Astrocyte (in vitro differentiated cells and primary cell): ENCODE data around the gene MSX2. TPM values are rescaled to one million over a fixed set of nuclear protein-coding genes. Genes with fewer than 3 reads are reported as not detected.

Source experiments
- DNase-seq: peaks from one replicate; pipeline ENCODE4 v3.0.0-alpha.2; 2010; ENCODE audit warnings: low read depth
- FAIRE-seq: peaks from 2 replicates; lab custom pipeline; 2011; peaks lifted over from hg19 to GRCh38; lab: Jason Lieb, UNC
- H2AFZ ChIP-seq: 2 replicates; pipeline ENCODE4 v1.6.0; 2012; ENCODE audit warnings: low read depth, low read length, inconsistent platforms
- H3K27ac ChIP-seq: 2 replicates; pipeline ENCODE4 v1.5.1; 2011; ENCODE audit warnings: low read depth, low read length, inconsistent platforms
- H3K27me3 ChIP-seq: 2 replicates; pipeline ENCODE4 v1.6.0; 2011; ENCODE audit warnings: low read length, inconsistent platforms; ENCODE audit not compliant: insufficient read depth
- H3K36me3 ChIP-seq: 2 replicates; pipeline ENCODE4 v1.5.1; 2011; ENCODE audit warnings: low read length, inconsistent platforms; ENCODE audit not compliant: insufficient read depth
- H3K4me1 ChIP-seq: 2 replicates; pipeline ENCODE4 v1.5.1; 2011; ENCODE audit warnings: low read length, inconsistent platforms; ENCODE audit not compliant: insufficient read depth
- H3K4me2 ChIP-seq: 2 replicates; pipeline ENCODE4 v1.6.0; 2012; ENCODE audit warnings: low read length, inconsistent platforms
- H3K4me3 ChIP-seq: 2 replicates; pipeline ENCODE4 v1.5.1; 2011; ENCODE audit warnings: low read depth, mild to moderate bottlenecking, low read length, inconsistent platforms; ENCODE audit not compliant: insufficient read depth
- H3K79me2 ChIP-seq: 2 replicates; pipeline ENCODE4 v1.6.0; 2012; ENCODE audit warnings: mild to moderate bottlenecking, low read length, inconsistent platforms; ENCODE audit not compliant: insufficient read depth
- H3K9ac ChIP-seq: 2 replicates; pipeline ENCODE4 v1.6.0; 2012; ENCODE audit warnings: mild to moderate bottlenecking, low read length, inconsistent platforms
- H3K9me3 ChIP-seq: 2 replicates; pipeline ENCODE4 v1.5.1; 2012; ENCODE audit warnings: low read depth, mild to moderate bottlenecking, low read length, inconsistent platforms; ENCODE audit not compliant: insufficient read depth
- H4K20me1 ChIP-seq: 2 replicates; pipeline ENCODE4 v1.6.0; 2012; ENCODE audit warnings: low read length, inconsistent platforms; ENCODE audit not compliant: insufficient read depth
- H3K27ac Mint-ChIP-seq: one replicate; pipeline ENCODE4 v1.8.0; 2021; ENCODE audit warnings: mild to moderate bottlenecking, mixed read lengths; ENCODE audit not compliant: unreplicated experiment
- H3K27me3 Mint-ChIP-seq: one replicate; pipeline ENCODE4 v1.8.0; 2021; ENCODE audit warnings: low read depth, mixed read lengths; ENCODE audit not compliant: unreplicated experiment
- H3K36me3 Mint-ChIP-seq: one replicate; pipeline ENCODE4 v1.8.0; 2021; ENCODE audit warnings: low read depth, mixed read lengths; ENCODE audit not compliant: unreplicated experiment
- H3K4me1 Mint-ChIP-seq: one replicate; pipeline ENCODE4 v1.8.0; 2021; ENCODE audit warnings: low read depth, mixed read lengths; ENCODE audit not compliant: unreplicated experiment
- H3K4me3 Mint-ChIP-seq: one replicate; pipeline ENCODE4 v1.8.0; 2021; ENCODE audit warnings: mild to moderate bottlenecking, moderate library complexity, mixed read lengths; ENCODE audit not compliant: unreplicated experiment
- H3K9me3 Mint-ChIP-seq: one replicate; pipeline ENCODE4 v1.8.0; 2021; ENCODE audit warnings: mild to moderate bottlenecking, mixed read lengths; ENCODE audit not compliant: unreplicated experiment
- EZH2 ChIP-seq: IDR thresholded peaks from 2 replicates; pipeline ENCODE4 v1.6.1; 2012; ENCODE audit warnings: mild to moderate bottlenecking, low read length, inconsistent platforms; ENCODE audit not compliant: insufficient read depth
- total RNA-seq: library from RNA; stranded (reverse); gene quantifications from 2 replicates; pipeline ENCODE4 v1.2.1, GENCODE V29; 2021
- TF ChIP-seq, protein P1 (sequence below): IDR thresholded peaks from 2 replicates; pipeline ENCODE4 v1.5.1; 2011; ENCODE audit warnings: low read depth, mild to moderate bottlenecking, inconsistent platforms, low read length, moderate library complexity; ENCODE audit not compliant: insufficient read depth

The MSX2 gene
- total RNA-seq, 1 donor from 2014 or later: 12.0 TPM

DNA sequence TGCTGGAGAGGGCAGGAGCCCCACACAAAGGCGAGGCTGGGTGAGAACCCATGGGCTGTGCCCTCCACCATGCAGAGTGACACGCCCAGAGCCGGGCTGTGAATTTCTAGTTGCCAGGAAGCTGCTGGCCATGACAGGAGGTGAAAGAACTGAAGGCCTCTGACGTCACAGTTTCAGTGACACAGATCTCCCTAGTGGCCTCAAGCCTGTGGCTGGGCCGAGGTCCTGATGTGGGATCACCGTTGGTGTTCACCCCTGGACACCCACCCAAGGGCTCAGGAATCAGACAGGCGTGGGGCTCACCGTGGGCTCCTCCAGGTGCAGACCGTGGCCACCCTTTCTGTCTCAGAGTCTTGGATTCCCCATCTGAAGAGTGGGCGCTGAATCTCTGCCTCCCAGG lies 39.9 kb downstream of the MSX2 start:
- no peaks in the 10 kb centered on the region for H3K4me1 Mint-ChIP-seq
- H3K4me2 ChIP-seq: no peak overlapping the region
- H3K36me3 ChIP-seq: no peaks in the 10 kb centered on the region
- H3K27me3 ChIP-seq: no peaks in the 10 kb centered on the region
- no peak for DNase-seq
- no peak overlapping the region for H3K4me3 Mint-ChIP-seq
- FAIRE-seq: no peak
- no peaks in the 10 kb centered on the region for H3K36me3 Mint-ChIP-seq
- H3K9me3 ChIP-seq: no peaks in the 10 kb centered on the region
- no peaks in the 10 kb centered on the region for H3K4me1 ChIP-seq
- no peak overlapping the region for H3K27ac ChIP-seq
- peaks cover 27% of the 10 kb centered on the region for H3K27me3 Mint-ChIP-seq
- H3K9me3 Mint-ChIP-seq: peaks cover 2% of the 10 kb centered on the region
- H4K20me1 ChIP-seq: no peaks in the 10 kb centered on the region
- H3K9ac ChIP-seq: no peak overlapping the region
- H2AFZ ChIP-seq: no peak overlapping the region
- H3K4me3 ChIP-seq: no peak overlapping the region
- H3K27ac Mint-ChIP-seq: no peak overlapping the region
- no peaks in the 10 kb centered on the region for H3K79me2 ChIP-seq
- TF ChIP-seq, protein P1, sequence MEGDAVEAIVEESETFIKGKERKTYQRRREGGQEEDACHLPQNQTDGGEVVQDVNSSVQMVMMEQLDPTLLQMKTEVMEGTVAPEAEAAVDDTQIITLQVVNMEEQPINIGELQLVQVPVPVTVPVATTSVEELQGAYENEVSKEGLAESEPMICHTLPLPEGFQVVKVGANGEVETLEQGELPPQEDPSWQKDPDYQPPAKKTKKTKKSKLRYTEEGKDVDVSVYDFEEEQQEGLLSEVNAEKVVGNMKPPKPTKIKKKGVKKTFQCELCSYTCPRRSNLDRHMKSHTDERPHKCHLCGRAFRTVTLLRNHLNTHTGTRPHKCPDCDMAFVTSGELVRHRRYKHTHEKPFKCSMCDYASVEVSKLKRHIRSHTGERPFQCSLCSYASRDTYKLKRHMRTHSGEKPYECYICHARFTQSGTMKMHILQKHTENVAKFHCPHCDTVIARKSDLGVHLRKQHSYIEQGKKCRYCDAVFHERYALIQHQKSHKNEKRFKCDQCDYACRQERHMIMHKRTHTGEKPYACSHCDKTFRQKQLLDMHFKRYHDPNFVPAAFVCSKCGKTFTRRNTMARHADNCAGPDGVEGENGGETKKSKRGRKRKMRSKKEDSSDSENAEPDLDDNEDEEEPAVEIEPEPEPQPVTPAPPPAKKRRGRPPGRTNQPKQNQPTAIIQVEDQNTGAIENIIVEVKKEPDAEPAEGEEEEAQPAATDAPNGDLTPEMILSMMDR: no peak
- no peak for TF ChIP-seq EZH2

DNA sequence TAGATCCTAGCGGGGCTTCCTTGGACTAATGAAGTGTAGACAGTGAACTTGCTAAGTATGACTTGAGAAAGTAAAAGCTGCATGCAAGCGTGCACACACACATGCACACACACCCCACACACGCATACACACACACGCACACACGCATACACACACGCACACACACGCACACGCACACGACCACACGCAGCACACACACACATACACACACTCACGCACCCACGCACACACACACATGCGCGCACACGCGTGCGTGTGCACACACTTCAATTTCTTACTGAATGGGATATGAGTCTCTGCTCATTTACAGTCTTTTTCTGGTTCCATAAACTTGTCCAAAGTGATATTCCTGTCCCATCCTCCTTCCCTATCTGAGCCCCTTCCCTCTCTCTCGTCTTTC lies 41.2 kb downstream of the MSX2 start:
- Histone ChIP-seq H3K4me3 (no peak overlapping the region), H2AFZ (no peak overlapping the region), H3K27me3 (no peaks in the 10 kb centered on the region), H3K9me3 (no peaks in the 10 kb centered on the region), H3K79me2 (no peaks in the 10 kb centered on the region), H3K9ac (no peak overlapping the region), H3K4me2 (no peak overlapping the region), H3K36me3 (no peaks in the 10 kb centered on the region), H4K20me1 (no peaks in the 10 kb centered on the region), H3K27ac (no peak overlapping the region), H3K4me1 (no peaks in the 10 kb centered on the region)
- peaks cover 23% of the 10 kb centered on the region for H3K27me3 Mint-ChIP-seq
- FAIRE-seq (no peak), DNase-seq (no peak)
- H3K9me3 Mint-ChIP-seq: no peaks in the 10 kb centered on the region
- TF ChIP-seq EZH2: no peak
- TF ChIP-seq, protein P1: no peak
- no peaks in the 10 kb centered on the region for H3K36me3 Mint-ChIP-seq
- no peak overlapping the region for H3K4me3 Mint-ChIP-seq
- no peaks in the 10 kb centered on the region for H3K4me1 Mint-ChIP-seq
- H3K27ac Mint-ChIP-seq: no peak overlapping the region

DNA sequence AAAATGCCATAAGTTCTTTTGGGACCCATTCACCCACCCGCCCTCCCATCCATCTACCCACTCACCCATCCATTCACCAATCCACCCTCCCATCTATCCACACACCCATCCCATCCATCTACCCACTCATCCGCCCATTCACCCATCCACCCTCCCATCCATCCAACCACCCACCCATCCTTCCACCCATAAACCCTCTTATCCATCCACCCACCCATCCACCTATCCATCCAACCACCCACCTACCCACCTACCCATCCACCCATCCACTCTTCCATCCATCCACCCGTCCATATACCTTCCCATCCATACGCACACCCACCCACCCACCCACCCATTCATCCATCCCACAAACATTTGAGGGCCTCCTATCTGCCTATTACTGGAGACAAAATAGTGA lies 43.3 kb downstream of the MSX2 start:
- no peak overlapping the region for H3K4me3 ChIP-seq
- H3K36me3 ChIP-seq: no peaks in the 10 kb centered on the region
- no peak for TF ChIP-seq EZH2
- TF ChIP-seq, protein P1: no peak
- no peaks in the 10 kb centered on the region for H3K4me1 ChIP-seq
- no peaks in the 10 kb centered on the region for H3K27me3 ChIP-seq
- FAIRE-seq: no peak
- H3K4me2 ChIP-seq: no peak overlapping the region
- Mint-ChIP-seq H3K27me3 (peaks cover 38% of the 10 kb centered on the region), H3K27ac (no peak overlapping the region), H3K4me1 (no peaks in the 10 kb centered on the region), H3K36me3 (no peaks in the 10 kb centered on the region), H3K4me3 (no peak overlapping the region), H3K9me3 (peaks cover 1% of the 10 kb centered on the region)
- H3K27ac ChIP-seq: no peak overlapping the region
- H3K79me2 ChIP-seq: no peaks in the 10 kb centered on the region
- no peaks in the 10 kb centered on the region for H4K20me1 ChIP-seq
- H3K9ac ChIP-seq: no peak overlapping the region
- no peak for DNase-seq
- no peak overlapping the region for H2AFZ ChIP-seq
- no peaks in the 10 kb centered on the region for H3K9me3 ChIP-seq
